ENCODE measurements around the gene CCDC88C. TPM values are rescaled to one million over a fixed set of nuclear protein-coding genes. Genes with fewer than 3 reads are reported as not detected.

Gene CCDC88C
- total and polyA plus RNA-seq, 2 donors (not counting 3 experiments of a cell fraction or from before 2014, with no cell fraction given), result 11.4 to 52.1 TPM

GRCh38 chr14:91317381-91318308 lies 100.0 kb downstream of the CCDC88C start:
- Histone ChIP-seq H3K36me3 (ENCODE audit: control insufficient read depth in 2 of 2, extremely low read depth in 1 of 2, insufficient read depth in 2 of 2, low read length in 2 of 2) (peaks cover 0 to 42% of the 10 kb centered on the region in 2 experiments), H4K20me1 (replicated peaks; ENCODE audit: control insufficient read depth, extremely low read depth, insufficient read depth, low read length) (no peaks in the 10 kb centered on the region), H3K9me1 (replicated peaks; ENCODE audit: control insufficient read depth, extremely low read depth, insufficient read depth, low read length) (no peaks in the 10 kb centered on the region), H3K27me3 (ENCODE audit: control insufficient read depth in 2 of 2, insufficient read depth in 2 of 2, low read length in 2 of 2) (no peaks in the 10 kb centered on the region), H2AFZ (ENCODE audit: low read depth, low read length) (no peak overlapping the region), H3K79me2 (ENCODE audit: control insufficient read depth, insufficient read depth, low read length) (no peaks in the 10 kb centered on the region), H3K27ac (ENCODE audit: insufficient read depth, low read depth, low read length) (no peak overlapping the region), H3K9me3 (replicated peaks; ENCODE audit: control insufficient read depth, insufficient read depth, low read length) (no peaks in the 10 kb centered on the region), H3K9ac (replicated peaks; ENCODE audit: extremely low read depth, insufficient read depth, low read length) (no peak overlapping the region), H3K4me1 (ENCODE audit: control insufficient read depth, extremely low read depth, insufficient read depth, low read length) (peaks cover 23% of the 10 kb centered on the region), H3K4me2 (ENCODE audit: insufficient read depth, low read length) (no peak overlapping the region), H3K4me3 (replicated peaks in 1 of 3; ENCODE audit: insufficient read depth in 1 of 3, low read depth in 1 of 3, low read length in 3 of 3) (no peak overlapping the region)
- dilution Hi-C loops (cut with MboI; ENCODE audit: extremely low pct_ligation_motif_present, low sequenced_read_pairs) (no loop called here), intact Hi-C loops (cut with micrococcal nuclease) (no loop called here)
- peak; percentile 73 for FAIRE-seq
- no TSS peak for BruUV-seq (replicated peaks)
- peak; percentile 52 for DNase-seq (ENCODE audit: low read depth, low spot score)
- ChIA-PET POLR2A (no interaction called here), CTCF (interaction anchor here (0.6 to 2.3 kb wide), 7 partner anchors 8 to 140 kb away, joined by 3 to 10 read pairs (median 3); partner anchors contain the start of gene CCDC88C)
- TF ChIP-seq FOS (IDR thresholded peaks at IDR 0.05; ENCODE audit: borderline replicate concordance, insufficient read depth, low read length) (no peak), POLR2AphosphoS5 (IDR thresholded peaks at IDR 0.05; ENCODE audit: insufficient read depth, low read depth, low read length) (peak; percentile 52), CTCF (IDR thresholded peaks at IDR 0.05; ENCODE audit: extremely low read depth in 1 of 2, insufficient read depth in 1 of 2, low read depth in 1 of 2, low read length in 2 of 2) (peak; percentile 15 to 39), MAX (IDR thresholded peaks at IDR 0.05; ENCODE audit: insufficient read depth, insufficient read length) (no peak), JUN (IDR thresholded peaks at IDR 0.05; ENCODE audit: borderline replicate concordance, insufficient read depth, insufficient read length, low read depth) (no peak), MYC (IDR thresholded peaks at IDR 0.05; ENCODE audit: low read depth, low read length) (no peak), EZH2 (IDR thresholded peaks at IDR 0.05; ENCODE audit: borderline replicate concordance, low read depth, low read length, severe bottlenecking) (no peak), GATA2 (IDR thresholded peaks at IDR 0.05; ENCODE audit: insufficient read depth, insufficient read length, low read depth, low read length) (no peak), POLR2A (IDR thresholded peaks at IDR 0.05; ENCODE audit: low read depth, low read length) (no peak)

Data from endothelial cell of umbilical vein (primary cell).